Smooth muscle cell (in vitro differentiated cells): ENCODE data around the gene MYH4. TPM values are rescaled to one million over a fixed set of nuclear protein-coding genes. Genes with fewer than 3 reads are reported as not detected.

ENCODE experiments used
- DNase-seq: peaks from one replicate; lab custom pipeline; 2025; ENCODE audit not compliant: unreplicated experiment; lab: John Stamatoyannopoulos, UW
- H2AFZ ChIP-seq: fragments of 200-600 bp; sonication (generic); 2 replicates; pipeline ENCODE4 v1.6.0; 2016; ENCODE audit warnings: antibody characterized with exemption, low read depth, mild to moderate bottlenecking
- H3F3A ChIP-seq: fragments of 200-600 bp; sonication (generic); 2 replicates; pipeline ENCODE4 v1.6.0; 2017; ENCODE audit warnings: antibody characterized with exemption, low read depth
- H3K27ac ChIP-seq: fragments of 200-600 bp; sonication (generic); 2 replicates; pipeline ENCODE4 v1.5.1; 2016; ENCODE audit warnings: low read depth, mild to moderate bottlenecking
- H3K27me3 ChIP-seq: fragments of 200-600 bp; sonication (generic); 2 replicates; pipeline ENCODE4 v1.6.1; 2016; ENCODE audit warnings: low read depth, mild to moderate bottlenecking
- H3K36me3 ChIP-seq: fragments of 200-600 bp; sonication (generic); 2 replicates; pipeline ENCODE4 v1.5.1; 2016; ENCODE audit warnings: low read depth
- H3K4me1 ChIP-seq: fragments of 200-600 bp; sonication (generic); 2 replicates; pipeline ENCODE4 v1.5.1; 2016; ENCODE audit warnings: low read depth
- H3K4me2 ChIP-seq: fragments of 200-600 bp; sonication (generic); 2 replicates; pipeline ENCODE4 v1.6.0; 2016; ENCODE audit warnings: mild to moderate bottlenecking
- H3K4me3 ChIP-seq: fragments of 200-600 bp; sonication (generic); 2 replicates; pipeline ENCODE4 v1.5.1; 2016; ENCODE audit warnings: mild to moderate bottlenecking
- H3K79me2 ChIP-seq: fragments of 200-600 bp; sonication (generic); 2 replicates; pipeline ENCODE4 v1.6.0; 2016; ENCODE audit warnings: low read depth, mild to moderate bottlenecking
- H3K9ac ChIP-seq: fragments of 200-600 bp; sonication (generic); 2 replicates; pipeline ENCODE4 v1.6.0; 2016; ENCODE audit warnings: low read depth
- H3K9me3 ChIP-seq: fragments of 200-600 bp; sonication (generic); replicated peaks from 2 replicates; pipeline ENCODE4 v1.5.1; 2016; ENCODE audit warnings: low read depth
- H4K20me1 ChIP-seq: fragments of 200-600 bp; sonication (generic); 2 replicates; pipeline ENCODE4 v1.6.0; 2016; ENCODE audit warnings: low read depth
- CTCF ChIP-seq: fragments of 200-600 bp; sonication (generic); IDR thresholded peaks from 2 replicates; pipeline ENCODE4 v1.5.1; 2017; ENCODE audit warnings: borderline replicate concordance, mild to moderate bottlenecking, antibody characterized with exemption; ENCODE audit not compliant: insufficient read depth, poor library complexity, severe bottlenecking
- WGBS: methylation state at CpG from one replicate; pipeline ENCODE4 v1.1.7; 2016; ENCODE audit warnings: low lambda C conversion rate; 5-methylcytosine and 5-hydroxymethylcytosine counted together
- polyA plus RNA-seq: library from polyadenylated mRNA; unstranded; fragments of >200 nt; fragmentation: Nextera tagmentation; extraction: Ambion mirVana; gene quantifications from 2 replicates; pipeline ENCODE4 v1.2.1, GENCODE V29; 2016
- total RNA-seq: library from RNA; depleted of rRNA; stranded (reverse); fragments of >200 nt; gene quantifications from 2 replicates; pipeline ENCODE4 v1.2.3, GENCODE V29; 2014

MYH4 gene
- total and polyA plus RNA-seq, 2 experiments from 2014 or later, result not detected

- no peaks in the 10 kb centered on the region for H3K4me1 ChIP-seq
- peak overlapping the region; percentile 12 for H3K4me2 ChIP-seq
- H2AFZ ChIP-seq, result no peak overlapping the region
- H3K27me3 ChIP-seq, result no peaks in the 10 kb centered on the region
- H4K20me1 ChIP-seq, result no peaks in the 10 kb centered on the region
- H3K79me2 ChIP-seq, result no peaks in the 10 kb centered on the region
- no peaks in the 10 kb centered on the region for H3K36me3 ChIP-seq
- no peak overlapping the region for H3K4me3 ChIP-seq
- no peaks in the 10 kb centered on the region for H3F3A ChIP-seq
- H3K27ac ChIP-seq, result no peak overlapping the region
- no peak overlapping the region for H3K9ac ChIP-seq
- DNase-seq, result no peak
- WGBS, result 68% methylated on average over 2 of the region's 2 CpGs
- no peaks in the 10 kb centered on the region for H3K9me3 ChIP-seq
- TF ChIP-seq CTCF, result no peak
Measured at GRCh38 chr17:10429421-10430045, 39.8 kb downstream of the MYH4 start.

- no peak for TF ChIP-seq CTCF
- Histone ChIP-seq H3K4me3 (no peak overlapping the region), H4K20me1 (no peaks in the 10 kb centered on the region)
Measured at GRCh38 chr17:10428781-10429180, 40.6 kb downstream of the MYH4 start.

DNA sequence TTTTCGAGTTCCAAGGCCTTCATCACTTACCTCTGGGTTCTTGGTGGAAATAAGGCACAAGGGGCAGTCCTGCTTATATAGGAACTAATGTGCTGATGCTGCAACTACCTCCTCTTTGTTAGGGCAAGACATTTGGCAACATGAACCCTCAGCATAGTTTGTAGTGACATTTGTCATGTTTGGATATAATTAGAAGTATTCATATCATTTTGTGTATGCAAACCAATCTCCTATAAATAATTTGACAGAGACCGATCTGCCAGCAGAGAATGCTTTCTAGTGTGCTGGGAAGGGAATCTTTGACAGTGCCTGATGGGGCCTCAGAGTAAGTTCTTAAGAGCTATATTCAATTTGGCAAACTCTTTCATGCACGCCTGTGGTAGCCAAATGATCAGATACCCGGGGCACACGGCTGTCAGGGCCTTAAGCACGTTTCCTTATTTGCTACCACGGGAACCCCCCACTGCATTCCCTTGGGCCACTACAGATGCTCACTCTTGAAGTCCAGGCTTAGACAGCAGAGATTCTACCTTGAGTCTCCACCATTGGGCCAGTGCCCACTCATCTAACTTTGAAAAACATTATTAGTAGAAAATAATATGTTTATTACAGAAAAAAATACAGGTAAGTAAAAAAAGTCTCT lies 47.3 kb downstream of the MYH4 start, which contains the start of gene MYH8:
TSS of gene MYH8 (minus strand) at position 51 of the 643 bp plus-strand sequence. CDS start 1,723 bp downstream, outside the sequence.
- WGBS, result 94% methylated on average over 7 of the region's 7 CpGs
- H3K4me2 ChIP-seq, result no peak within 1 kb of the TSS

More at GRCh38 chr17:10428781-10429180, 40.6 kb downstream of the MYH4 start:
- Histone ChIP-seq H3K79me2 (no peaks in the 10 kb centered on the region), H3K9me3 (no peaks in the 10 kb centered on the region), H2AFZ (no peak overlapping the region), H3K27me3 (no peaks in the 10 kb centered on the region), H3F3A (no peaks in the 10 kb centered on the region), H3K27ac (no peak overlapping the region), H3K4me2 (peak overlapping the region; percentile 12), H3K4me1 (no peaks in the 10 kb centered on the region), H3K36me3 (no peaks in the 10 kb centered on the region), H3K9ac (no peak overlapping the region)
- 88% methylated on average over 2 of the region's 2 CpGs for WGBS
- no peak for DNase-seq

More for the DNA sequence above, 47.3 kb downstream of the MYH4 start, which contains the start of gene MYH8:
- H3K79me2 ChIP-seq, result no peaks in the 10 kb centered on the region
- no peak for DNase-seq
- H4K20me1 ChIP-seq, result no peaks in the 10 kb centered on the region
- H3K9me3 ChIP-seq, result no peaks in the 10 kb centered on the region
- no peaks in the 10 kb centered on the region for H3K36me3 ChIP-seq
- no peaks in the 10 kb centered on the region for H3K4me1 ChIP-seq
- no peaks in the 10 kb centered on the region for H3F3A ChIP-seq
- H3K4me3 ChIP-seq, result no peak within 1 kb of the TSS
- no peak within 1 kb of the TSS for H3K27ac ChIP-seq
- no peak within 1 kb of the TSS for H2AFZ ChIP-seq
- H3K27me3 ChIP-seq, result no peaks in the 10 kb centered on the region
- no peak within 1 kb of the TSS for H3K9ac ChIP-seq
- TF ChIP-seq CTCF, result no peak
